ENCODE measurements around the gene TMED5.

- TF ChIP-seq CTCF (IDR thresholded peaks at IDR 0.05) (no peak), POLR2A (IDR thresholded peaks at IDR 0.05) (no peak)
Measured at GRCh38 chr1:93108335-93108734, 71.9 kb downstream of the TMED5 start.
